ENCODE measurements around the gene BTBD9.

The BTBD9 gene

DNA sequence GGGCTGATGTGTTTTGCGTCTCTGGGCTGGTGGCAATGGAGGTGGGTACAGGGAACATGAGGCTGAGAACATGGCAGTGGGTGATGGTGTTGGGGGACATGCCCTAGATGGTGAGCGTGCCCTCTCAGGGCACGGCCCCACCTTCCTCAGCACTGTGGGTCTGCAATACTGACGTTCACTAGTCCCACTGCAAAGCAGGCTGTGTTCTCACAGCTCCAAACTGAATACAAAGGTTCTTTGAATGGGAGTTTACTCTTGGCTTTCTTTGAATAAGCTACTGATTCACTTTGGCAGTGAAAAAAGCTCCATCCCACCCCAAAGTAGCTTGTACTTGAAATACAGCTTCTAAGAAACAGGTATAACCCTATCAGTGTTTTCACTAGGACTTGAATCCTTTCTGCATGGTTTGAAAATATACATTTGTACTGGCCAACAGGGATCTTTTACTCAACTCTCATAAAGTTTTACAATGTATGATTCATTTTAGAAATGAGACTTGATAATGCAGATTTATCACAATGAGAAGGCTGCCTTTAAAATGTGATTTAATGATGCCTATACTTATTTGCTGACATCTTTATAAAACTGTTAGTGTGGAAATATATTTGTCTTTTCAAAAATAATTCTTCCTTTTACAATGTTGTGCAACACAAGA lies 419.5 kb downstream of the BTBD9 start:
- DNase-seq = no peak

DNA sequence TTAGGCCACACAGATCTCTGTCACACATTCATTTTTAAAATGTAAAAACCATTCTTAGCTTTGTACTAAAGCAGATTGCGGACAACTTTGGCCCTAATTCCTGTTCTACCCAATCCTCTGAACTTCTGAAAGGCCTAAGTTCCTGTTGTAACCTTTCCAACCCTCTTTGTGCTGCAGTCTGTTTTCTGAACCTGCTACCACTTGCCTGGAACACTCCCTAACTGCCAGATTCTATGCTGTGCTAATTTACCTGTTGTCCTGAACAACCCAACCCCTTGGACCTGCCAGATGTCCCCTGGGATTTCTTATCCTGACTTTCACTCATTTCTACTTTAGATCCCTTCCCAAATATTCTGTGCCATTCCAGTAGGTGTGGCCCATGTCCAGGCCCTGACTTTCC lies 421.5 kb downstream of the BTBD9 start:
- DNase-seq = no peak

- no peak for DNase-seq
Observed at GRCh38 chr6:38216451-38216850, 423.3 kb downstream of the BTBD9 start.

DNA sequence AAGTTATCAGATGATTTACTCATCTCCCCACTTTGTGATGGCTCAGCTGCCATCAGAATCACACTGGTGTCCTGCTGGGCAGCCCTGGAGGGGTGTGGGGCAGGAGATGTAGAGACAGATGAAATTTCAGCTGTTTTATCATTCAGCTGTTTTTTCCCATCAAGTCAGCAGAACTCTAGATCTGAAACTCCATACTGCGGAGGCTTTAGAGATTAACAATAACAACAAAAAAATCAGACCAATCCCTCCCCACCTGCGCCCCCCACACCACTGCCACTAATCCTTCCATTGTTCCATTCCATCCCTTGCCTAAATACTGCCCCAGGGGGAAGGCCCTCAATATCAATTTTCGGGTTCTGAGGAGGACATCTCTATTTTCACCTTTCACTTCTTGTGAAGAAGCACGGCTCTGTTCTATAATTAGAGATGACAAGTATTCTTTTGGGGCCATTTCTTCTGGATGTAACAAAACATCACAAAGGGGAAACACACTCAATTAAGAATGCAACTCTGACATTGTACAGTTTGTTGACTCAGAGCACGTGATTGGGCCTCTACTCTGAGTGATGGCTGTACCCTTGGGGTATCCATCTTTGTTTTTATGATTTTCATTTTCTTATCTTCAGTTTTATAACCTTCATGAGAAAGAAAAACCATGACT lies 423.9 kb downstream of the BTBD9 start:
- DNase-seq = no peak

GRCh38 chr6:38215225-38215624 lies 424.5 kb downstream of the BTBD9 start:
- DNase-seq = no peak

DNA sequence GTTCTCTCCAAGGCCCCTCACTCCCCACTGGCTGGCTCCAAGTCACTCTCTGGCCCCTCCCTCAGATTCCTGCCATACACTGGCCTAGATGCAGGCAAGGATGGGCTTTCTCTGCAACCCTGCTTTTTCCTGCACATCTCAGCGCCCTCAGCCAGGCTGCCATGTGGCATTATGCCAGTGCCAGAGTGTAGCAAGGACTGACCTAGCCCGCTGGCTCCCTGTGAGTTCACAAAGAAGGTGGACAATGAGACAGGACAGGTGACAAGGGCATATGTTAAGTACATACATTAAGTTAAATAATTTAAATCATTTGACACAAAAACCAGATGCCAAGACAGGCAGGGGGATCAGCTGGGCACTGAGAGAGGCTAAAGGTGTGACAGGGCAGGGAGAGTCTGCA lies 425.6 kb downstream of the BTBD9 start:
- no peak for DNase-seq

DNA sequence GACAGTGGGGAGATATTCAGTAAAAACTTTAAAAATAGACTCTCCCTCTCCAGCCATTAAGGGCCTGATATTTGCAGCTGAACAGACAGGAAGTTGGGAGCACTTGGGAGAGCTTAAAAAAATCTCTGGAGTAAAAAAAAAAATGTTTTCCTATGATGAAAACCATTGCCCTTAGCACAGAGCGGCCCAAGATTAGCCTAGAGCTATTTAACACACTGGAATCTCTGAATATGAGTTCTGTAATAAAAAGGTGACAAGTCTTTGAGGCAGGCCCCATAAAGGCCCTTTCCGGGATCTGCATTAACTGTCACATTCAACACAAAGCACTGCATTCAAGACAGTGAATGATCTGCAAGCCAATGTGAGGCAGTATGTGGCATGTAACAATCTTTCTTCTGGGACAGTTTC lies 426.5 kb downstream of the BTBD9 start:
- DNase-seq = peak; percentile 25

- DNase-seq = peak; percentile 36
Observed at GRCh38 chr6:38212579-38212978, 427.1 kb downstream of the BTBD9 start.

GRCh38 chr6:38212116-38212515 lies 427.6 kb downstream of the BTBD9 start:
- no peak for DNase-seq

DNA sequence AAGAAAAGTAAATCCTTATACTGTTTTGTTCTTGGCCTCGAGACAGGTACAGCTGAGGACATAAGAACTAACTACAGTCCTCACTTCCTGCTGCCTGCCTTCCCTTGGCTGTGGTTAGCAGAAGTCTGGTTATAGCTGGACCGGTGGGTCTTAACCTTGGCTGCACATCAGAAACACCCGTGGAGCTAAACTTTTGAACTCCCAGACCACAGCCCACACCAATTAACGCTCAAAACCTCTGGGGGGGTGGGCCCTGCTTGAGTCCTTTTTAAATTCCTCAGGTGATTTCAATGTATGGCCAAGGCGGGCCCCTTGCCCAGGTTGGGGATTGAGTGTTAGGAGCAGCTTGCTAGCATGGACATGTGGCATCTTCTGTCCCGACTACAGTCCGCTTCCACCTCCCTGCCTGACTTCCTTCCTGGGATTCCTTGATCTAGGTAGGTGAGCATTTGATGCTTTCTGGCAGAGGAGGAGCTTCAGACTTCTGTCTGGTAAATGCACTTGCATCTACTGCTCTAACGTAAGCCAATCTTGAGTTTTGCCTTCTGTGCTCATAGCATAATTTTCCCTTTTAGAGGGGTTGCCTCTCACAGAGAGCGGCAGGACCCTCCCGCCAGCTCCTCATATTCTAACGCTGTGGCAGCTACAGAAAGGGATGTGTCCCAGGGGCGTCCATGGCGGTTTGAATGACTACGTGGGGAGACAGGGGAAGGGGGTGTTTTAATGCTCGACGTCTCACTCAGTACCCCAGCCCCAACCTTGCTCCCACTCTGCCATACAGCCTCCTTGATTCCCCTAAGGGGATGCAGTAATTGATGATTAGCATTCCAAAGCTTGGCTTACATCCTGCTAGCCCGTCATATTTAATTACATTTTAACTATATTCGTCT lies 430.1 kb downstream of the BTBD9 start:
- DNase-seq = peak; percentile 21

DNA sequence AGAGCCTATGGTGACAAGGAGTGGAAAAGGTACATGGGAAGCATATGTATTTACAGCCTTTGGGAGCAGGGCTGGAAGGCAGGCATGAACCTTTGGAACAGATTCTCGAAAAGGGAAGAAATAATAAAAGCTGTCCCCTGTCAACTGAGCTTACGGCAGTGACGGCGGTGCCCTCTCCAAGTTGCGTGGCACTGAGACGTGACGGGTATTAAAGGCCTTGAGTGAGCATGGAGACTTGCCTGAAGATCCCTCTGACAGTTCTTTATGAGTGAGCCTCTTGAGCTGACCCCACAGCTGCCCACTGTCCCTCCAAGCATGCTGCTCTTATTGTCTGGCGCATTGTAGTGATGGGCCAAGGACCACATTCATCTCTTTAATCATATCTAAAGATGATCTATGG lies 431.7 kb downstream of the BTBD9 start:
- DNase-seq = no peak

- DNase-seq = no peak
Observed at GRCh38 chr6:38207375-38207774, 432.4 kb downstream of the BTBD9 start.

DNA sequence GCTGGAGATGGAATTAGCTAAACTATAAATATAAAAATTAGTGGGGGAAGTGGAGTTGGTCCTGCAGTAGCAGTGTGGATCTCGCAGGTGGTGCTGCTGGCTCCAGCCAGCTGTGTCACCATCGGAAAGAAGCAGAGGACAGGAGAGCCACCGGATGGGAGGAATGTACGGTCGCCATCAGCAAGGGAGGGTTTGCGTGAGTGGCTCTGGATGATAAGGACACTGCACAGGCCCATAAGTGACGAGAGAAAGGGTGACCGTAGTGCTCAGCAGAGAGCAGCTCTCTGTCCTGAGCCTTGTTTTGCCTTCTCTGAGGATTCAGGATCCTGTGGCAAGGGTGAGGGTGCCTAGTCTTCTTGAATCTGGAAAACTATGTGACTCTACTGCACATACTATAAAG lies 441.5 kb downstream of the BTBD9 start:
- DNase-seq = no peak

DNA sequence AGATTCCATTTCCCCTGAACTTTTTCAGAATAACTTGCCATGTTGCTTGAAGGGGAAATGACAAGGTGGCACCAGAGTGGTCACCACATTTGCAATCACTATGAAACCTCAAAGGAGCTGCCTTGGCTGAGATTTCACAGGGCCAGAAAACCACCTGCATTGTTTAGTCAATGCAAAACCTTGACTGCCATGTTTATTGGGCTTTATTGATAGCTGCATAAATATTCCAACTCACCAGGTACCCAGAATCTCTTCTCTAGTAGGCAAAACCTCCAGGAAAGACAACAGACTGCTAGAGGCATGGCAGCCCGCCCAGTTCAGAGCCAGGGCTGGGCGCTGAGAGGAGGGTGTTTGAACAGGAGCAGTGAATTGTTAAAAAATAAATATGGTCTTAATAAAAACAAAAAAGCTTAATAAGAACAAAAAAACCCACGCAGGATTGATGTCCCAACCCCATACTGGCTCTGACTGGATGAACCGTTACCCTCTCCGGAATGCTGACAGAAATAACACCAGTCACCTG lies 444.6 kb downstream of the BTBD9 start:
- no peak for DNase-seq

GRCh38 chr6:38194589-38194988 lies 445.1 kb downstream of the BTBD9 start:
- no peak for DNase-seq

DNA sequence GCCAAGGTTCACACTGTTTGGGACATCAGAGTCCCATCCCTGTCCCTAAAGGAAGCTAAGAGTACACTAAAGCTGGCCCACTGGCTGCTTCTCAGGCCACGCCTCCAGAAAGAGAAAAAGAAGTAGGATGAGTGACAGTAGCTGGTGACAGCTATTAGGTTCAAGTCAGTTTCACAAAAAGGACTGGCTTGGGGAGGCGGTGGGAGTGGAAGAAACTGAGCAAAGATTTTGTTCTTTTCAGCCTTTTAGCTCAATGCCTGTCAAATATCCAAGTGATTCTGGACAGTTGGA lies 445.5 kb downstream of the BTBD9 start:
- no peak for DNase-seq

GRCh38 chr6:38193481-38194281 lies 446.0 kb downstream of the BTBD9 start:
- no peak for DNase-seq

DNA sequence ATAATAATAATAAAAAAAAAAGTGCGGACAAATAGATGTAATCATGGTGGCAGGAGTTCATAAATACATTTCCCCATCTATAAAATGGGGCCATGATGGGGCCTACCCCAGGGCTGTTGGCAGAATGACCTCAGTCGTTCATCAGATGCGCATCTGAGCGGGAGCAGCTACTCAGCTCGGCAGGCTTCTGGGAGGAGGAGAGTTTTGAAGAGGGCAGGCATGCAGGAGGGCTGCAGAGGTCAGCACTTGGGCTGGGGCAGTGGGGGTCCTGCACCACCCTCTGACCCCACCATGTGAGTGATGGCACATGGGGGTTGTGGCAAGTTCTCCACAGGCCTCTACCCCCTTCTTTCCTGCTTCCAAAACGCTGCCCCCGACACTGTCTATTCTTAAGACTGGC lies 446.7 kb downstream of the BTBD9 start:
- DNase-seq = no peak

- DNase-seq = no peak
Observed at GRCh38 chr6:38192487-38192886, 447.2 kb downstream of the BTBD9 start.

GRCh38 chr6:38192011-38192410 lies 447.7 kb downstream of the BTBD9 start:
- no peak for DNase-seq

DNA sequence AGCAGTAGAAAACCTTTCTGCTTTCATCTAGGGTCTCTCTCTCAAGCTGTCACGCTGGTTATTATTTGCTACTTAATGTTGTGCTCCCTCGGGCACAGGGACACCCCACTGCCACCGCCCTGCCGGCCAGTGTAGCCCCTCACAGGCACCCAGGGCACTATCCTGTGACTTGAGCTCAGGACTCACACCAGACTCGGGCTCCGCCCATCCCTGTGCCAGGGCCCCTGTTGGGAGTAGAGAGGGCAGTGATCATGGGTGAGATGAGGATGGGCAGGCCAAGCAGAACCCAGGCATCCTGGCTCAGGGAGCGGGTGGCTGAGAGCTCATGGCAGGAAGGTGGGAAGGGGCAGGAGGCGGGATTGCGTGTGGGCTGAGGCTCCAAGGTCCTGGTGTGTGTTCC lies 448.3 kb downstream of the BTBD9 start:
- DNase-seq = no peak

- DNase-seq = no peak
Observed at GRCh38 chr6:38188677-38189335, 450.9 kb downstream of the BTBD9 start.

Data from fibroblast of upper back skin (primary cell).